ENCODE data around the gene CCL22.

CCL22 gene

DNA sequence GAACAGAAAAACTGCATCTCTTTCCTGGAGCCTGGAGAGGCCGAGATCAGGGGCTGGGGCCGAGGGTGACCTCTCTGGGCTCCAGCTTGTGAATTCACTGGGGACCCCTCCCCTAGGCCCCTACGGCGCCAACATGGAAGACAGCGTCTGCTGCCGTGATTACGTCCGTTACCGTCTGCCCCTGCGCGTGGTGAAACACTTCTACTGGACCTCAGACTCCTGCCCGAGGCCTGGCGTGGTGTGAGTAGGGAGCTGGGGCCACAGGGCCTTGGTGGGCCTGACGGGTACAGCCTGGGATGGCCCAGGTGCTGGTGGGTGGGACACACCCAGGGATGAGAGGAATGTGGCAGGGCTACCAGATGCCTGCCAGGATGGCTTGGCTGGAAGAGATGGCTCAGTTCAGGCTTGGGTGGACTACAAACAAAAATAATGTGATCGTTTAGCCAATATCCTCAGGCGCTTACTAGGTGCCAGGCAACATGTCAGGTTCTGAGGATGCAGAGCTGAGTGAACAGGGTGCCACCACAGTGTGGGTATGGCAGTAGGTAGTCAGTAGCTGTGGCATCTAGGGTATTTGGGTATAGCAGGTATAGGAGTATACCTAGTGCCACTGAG lies 1.8 kb downstream of the CCL22 start:
- Histone ChIP-seq H3K4me3 (ENCODE audit: low read length in 2 of 2) (no peak overlapping the region), H3K36me3 (ENCODE audit: control insufficient read depth in 2 of 2, insufficient read depth in 2 of 2, low read length in 2 of 2) (no peaks in the 10 kb centered on the region), H3K4me1 (ENCODE audit: control insufficient read depth in 2 of 2, insufficient read depth in 2 of 2, low read length in 2 of 2) (no peaks in the 10 kb centered on the region)

GRCh38 chr16:57361404-57361803 lies 2.8 kb downstream of the CCL22 start:
- Histone ChIP-seq H3K9ac (ENCODE audit: low read depth in 1 of 2, low read length in 2 of 2) (no peak overlapping the region), H3K4me3 (ENCODE audit: low read length in 2 of 2) (no peak overlapping the region), H3K27me3 (ENCODE audit: control insufficient read depth in 2 of 2, insufficient read depth in 2 of 2, low read length in 2 of 2) (no peaks in the 10 kb centered on the region), H3K4me1 (ENCODE audit: control insufficient read depth in 2 of 2, insufficient read depth in 2 of 2, low read length in 2 of 2) (no peaks in the 10 kb centered on the region), H3K9me3 (ENCODE audit: control insufficient read depth in 2 of 2, low read length in 2 of 2) (no peaks in the 10 kb centered on the region), H3K27ac (ENCODE audit: low read depth in 2 of 2, low read length in 2 of 2) (no peak overlapping the region), H3K36me3 (ENCODE audit: control insufficient read depth in 2 of 2, insufficient read depth in 2 of 2, low read length in 2 of 2) (no peaks in the 10 kb centered on the region)

More for the DNA sequence above, 1.8 kb downstream of the CCL22 start:
- Histone ChIP-seq H3K9ac (ENCODE audit: low read depth in 1 of 2, low read length in 2 of 2) (no peak overlapping the region), H3K27ac (ENCODE audit: low read depth in 2 of 2, low read length in 2 of 2) (no peak overlapping the region), H3K9me3 (ENCODE audit: control insufficient read depth in 2 of 2, low read length in 2 of 2) (no peaks in the 10 kb centered on the region), H3K27me3 (ENCODE audit: control insufficient read depth in 2 of 2, insufficient read depth in 2 of 2, low read length in 2 of 2) (peaks cover 0 to under 1% of the 10 kb centered on the region in 2 donors)

- H3K9me3 ChIP-seq (ENCODE audit: control insufficient read depth in 2 of 2, low read length in 2 of 2) = no peaks in the 10 kb centered on the region
- H3K4me1 ChIP-seq (ENCODE audit: control insufficient read depth in 2 of 2, insufficient read depth in 2 of 2, low read length in 2 of 2) = no peaks in the 10 kb centered on the region
- no peak overlapping the region for H3K9ac ChIP-seq (ENCODE audit: low read depth in 1 of 2, low read length in 2 of 2)
- H3K36me3 ChIP-seq (ENCODE audit: control insufficient read depth in 2 of 2, insufficient read depth in 2 of 2, low read length in 2 of 2) = no peaks in the 10 kb centered on the region
- no peak overlapping the region for H3K4me3 ChIP-seq (ENCODE audit: low read length in 2 of 2)
- H3K27ac ChIP-seq (ENCODE audit: low read depth in 2 of 2, low read length in 2 of 2) = no peak overlapping the region
- no peaks in the 10 kb centered on the region for H3K27me3 ChIP-seq (ENCODE audit: control insufficient read depth in 2 of 2, insufficient read depth in 2 of 2, low read length in 2 of 2)
Measured at GRCh38 chr16:57364143-57364542, 5.6 kb downstream of the CCL22 start.

DNA sequence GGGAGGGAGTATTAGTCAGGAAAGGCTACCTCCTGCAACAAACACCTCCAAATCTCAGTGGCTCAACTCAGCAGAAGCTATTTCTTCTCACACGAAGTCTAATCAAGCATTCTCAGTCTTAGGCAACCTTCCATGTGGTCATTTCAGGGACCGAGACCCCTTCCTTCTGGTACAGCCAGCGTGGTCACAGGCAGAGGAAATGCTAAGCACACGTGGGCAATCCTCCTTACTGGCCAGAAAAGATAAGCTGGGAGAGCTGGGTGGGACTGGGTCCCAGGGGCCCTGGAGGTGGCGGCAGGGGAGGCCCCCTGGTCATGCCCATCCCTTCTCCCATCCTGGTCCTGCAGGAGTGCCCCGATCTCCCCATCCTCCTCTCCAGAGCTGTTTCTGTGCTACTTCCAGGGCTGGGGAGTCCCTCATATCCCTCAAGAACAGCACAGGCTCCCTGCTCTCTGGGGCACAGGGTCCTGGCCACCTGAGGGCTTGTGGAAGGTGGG lies 8.0 kb downstream of the CCL22 start:
- Histone ChIP-seq H3K4me1 (ENCODE audit: control insufficient read depth in 2 of 2, insufficient read depth in 2 of 2, low read length in 2 of 2) (peaks cover 2% of the 10 kb centered on the region in 2 donors), H3K36me3 (ENCODE audit: control insufficient read depth in 2 of 2, insufficient read depth in 2 of 2, low read length in 2 of 2) (no peaks in the 10 kb centered on the region), H3K9me3 (ENCODE audit: control insufficient read depth in 2 of 2, low read length in 2 of 2) (no peaks in the 10 kb centered on the region), H3K27me3 (ENCODE audit: control insufficient read depth in 2 of 2, insufficient read depth in 2 of 2, low read length in 2 of 2) (no peaks in the 10 kb centered on the region), H3K9ac (ENCODE audit: low read depth in 1 of 2, low read length in 2 of 2) (no peak overlapping the region), H3K27ac (ENCODE audit: low read depth in 2 of 2, low read length in 2 of 2) (no peak overlapping the region), H3K4me3 (ENCODE audit: low read length in 2 of 2) (no peak overlapping the region)

DNA sequence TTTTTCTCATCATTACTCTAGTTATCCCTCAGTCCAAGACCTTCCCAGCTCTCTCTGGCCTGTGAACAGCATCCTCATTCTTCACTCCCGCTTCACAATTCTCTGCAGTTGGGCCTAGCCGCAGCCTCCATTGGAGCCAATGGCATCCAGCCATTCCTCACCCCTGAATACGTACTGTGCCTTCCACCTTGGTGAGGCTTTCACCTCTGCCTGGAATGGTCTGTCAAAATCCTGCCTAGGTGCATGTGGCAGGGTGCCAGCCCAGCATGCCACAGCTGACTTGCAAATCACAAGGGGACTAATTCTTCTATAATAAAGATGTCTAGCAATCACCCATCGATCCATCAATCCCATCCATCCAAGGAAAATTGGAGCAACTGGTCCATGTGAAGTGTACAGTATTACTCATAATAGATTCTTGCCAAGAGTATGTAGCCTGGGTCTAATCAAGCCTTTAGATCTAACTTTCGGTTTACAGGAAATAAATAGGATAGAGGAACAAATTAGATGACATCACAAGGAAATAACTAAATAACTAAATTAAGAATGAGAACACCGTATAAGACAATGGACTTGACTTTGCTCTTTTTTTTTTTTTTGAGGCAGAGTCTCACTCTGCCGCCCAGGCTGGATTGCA lies 8.7 kb downstream of the CCL22 start:
- Histone ChIP-seq H3K36me3 (ENCODE audit: control insufficient read depth in 2 of 2, insufficient read depth in 2 of 2, low read length in 2 of 2) (no peaks in the 10 kb centered on the region), H3K27ac (ENCODE audit: low read depth in 2 of 2, low read length in 2 of 2) (no peak overlapping the region), H3K4me3 (ENCODE audit: low read length in 2 of 2) (no peak overlapping the region), H3K9me3 (ENCODE audit: control insufficient read depth in 2 of 2, low read length in 2 of 2) (no peaks in the 10 kb centered on the region), H3K9ac (ENCODE audit: low read depth in 1 of 2, low read length in 2 of 2) (no peak overlapping the region), H3K27me3 (ENCODE audit: control insufficient read depth in 2 of 2, insufficient read depth in 2 of 2, low read length in 2 of 2) (no peaks in the 10 kb centered on the region), H3K4me1 (ENCODE audit: control insufficient read depth in 2 of 2, insufficient read depth in 2 of 2, low read length in 2 of 2) (peaks cover 6 to 7% of the 10 kb centered on the region in 2 donors)

DNA sequence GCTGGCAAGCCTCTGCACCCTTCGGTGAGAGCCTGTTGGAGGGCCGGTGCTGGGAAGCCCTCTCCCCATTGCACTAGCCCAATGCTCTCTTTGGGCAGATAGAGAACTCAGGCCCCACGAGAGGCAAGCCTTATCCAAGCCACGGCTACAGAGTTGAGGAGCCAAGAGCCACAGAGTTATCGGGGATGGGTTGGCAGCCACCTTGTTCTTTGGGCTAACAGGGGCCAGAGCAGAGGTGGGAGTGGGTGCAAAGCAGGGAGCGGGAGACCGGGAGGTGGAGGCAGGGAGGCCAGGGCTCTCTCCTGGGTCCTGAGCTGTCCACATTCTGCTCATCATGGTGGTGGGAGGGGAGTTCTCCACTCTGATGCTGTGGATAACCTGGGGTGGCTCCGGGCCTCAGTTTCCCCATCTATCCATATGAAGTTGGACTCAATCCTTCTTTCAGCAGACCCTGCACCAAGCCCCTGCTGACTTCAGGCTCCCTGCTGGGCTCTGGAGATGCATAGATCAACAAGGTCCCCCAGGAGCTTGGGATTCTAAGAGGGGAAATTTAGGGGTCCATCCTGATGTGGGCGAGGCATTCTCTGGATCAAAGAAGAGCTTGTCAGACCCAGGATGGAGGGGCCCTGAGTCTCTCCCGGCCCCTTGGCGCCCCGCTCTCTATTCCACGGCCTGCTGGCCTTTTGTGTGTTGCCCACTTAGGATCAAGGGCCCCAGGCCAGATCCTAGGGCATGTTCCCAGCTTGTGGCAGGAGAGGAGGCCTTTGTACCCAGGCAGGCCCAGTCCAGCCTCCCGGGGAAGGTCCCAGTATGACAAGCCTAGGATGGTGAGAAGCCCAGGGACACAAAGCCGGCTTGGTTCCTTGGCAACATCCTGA lies 13.2 kb downstream of the CCL22 start:
- H3K27ac ChIP-seq (ENCODE audit: low read depth in 2 of 2, low read length in 2 of 2) = peak overlapping the region; percentile 73 to 75
- H3K9ac ChIP-seq (ENCODE audit: low read depth in 1 of 2, low read length in 2 of 2) = peak overlapping the region in 1 of 2 donors; percentile 71
- H3K27me3 ChIP-seq (ENCODE audit: control insufficient read depth in 2 of 2, insufficient read depth in 2 of 2, low read length in 2 of 2) = no peaks in the 10 kb centered on the region
- H3K4me1 ChIP-seq (ENCODE audit: control insufficient read depth in 2 of 2, insufficient read depth in 2 of 2, low read length in 2 of 2) = peaks cover 12 to 18% of the 10 kb centered on the region in 2 donors
- no peaks in the 10 kb centered on the region for H3K36me3 ChIP-seq (ENCODE audit: control insufficient read depth in 2 of 2, insufficient read depth in 2 of 2, low read length in 2 of 2)
- no peaks in the 10 kb centered on the region for H3K9me3 ChIP-seq (ENCODE audit: control insufficient read depth in 2 of 2, low read length in 2 of 2)
- H3K4me3 ChIP-seq (ENCODE audit: low read length in 2 of 2) = peak overlapping the region; percentile 57 to 63

DNA sequence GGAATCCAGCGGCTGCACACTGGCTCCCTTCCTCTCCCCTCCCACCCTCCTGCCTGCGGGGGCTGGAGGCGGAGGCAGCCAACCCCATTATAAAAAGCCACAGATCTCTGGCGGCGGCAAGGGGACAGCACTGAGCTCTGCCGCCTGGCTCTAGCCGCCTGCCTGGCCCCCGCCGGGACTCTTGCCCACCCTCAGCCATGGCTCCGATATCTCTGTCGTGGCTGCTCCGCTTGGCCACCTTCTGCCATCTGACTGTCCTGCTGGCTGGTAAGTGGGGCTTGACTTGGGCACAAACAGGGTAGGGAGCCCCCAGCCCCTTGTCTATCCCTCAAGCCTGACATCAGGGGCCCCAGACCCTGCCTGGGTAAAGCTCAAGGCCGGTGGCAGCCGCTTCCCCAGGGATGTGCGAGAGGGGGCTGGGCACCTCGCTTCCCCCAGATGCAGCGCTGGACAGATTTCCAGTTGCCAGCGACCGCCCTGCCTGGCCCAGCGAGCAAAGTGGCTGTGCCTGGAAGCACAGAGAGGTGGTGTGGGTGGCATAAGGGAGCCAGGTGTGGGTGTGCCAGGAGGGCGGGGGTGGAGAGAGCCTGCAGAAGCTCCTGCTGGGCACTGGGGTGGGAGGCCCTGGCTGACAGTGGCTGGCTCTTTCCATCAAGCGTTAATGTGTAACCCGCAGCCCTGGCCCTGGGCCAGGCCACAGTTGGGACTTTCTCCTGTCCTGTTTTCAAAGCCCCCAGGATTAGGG lies 14.0 kb downstream of the CCL22 start, which contains the start of gene CX3CL1:
Gene CX3CL1 (plus strand): TSS at position 119 of the 745 bp plus-strand sequence. CDS start 79 bp downstream, at position 198.
- Histone ChIP-seq H3K27ac (ENCODE audit: low read depth in 2 of 2, low read length in 2 of 2) (peak within 1 kb of the TSS; percentile 73 to 75), H3K9ac (ENCODE audit: low read depth in 1 of 2, low read length in 2 of 2) (peak within 1 kb of the TSS; percentile 60 to 71), H3K27me3 (ENCODE audit: control insufficient read depth in 2 of 2, insufficient read depth in 2 of 2, low read length in 2 of 2) (no peaks in the 10 kb centered on the region), H3K4me3 (ENCODE audit: low read length in 2 of 2) (peak within 1 kb of the TSS; percentile 57 to 63), H3K4me1 (ENCODE audit: control insufficient read depth in 2 of 2, insufficient read depth in 2 of 2, low read length in 2 of 2) (peaks cover 12 to 18% of the 10 kb centered on the region in 2 donors), H3K36me3 (ENCODE audit: control insufficient read depth in 2 of 2, insufficient read depth in 2 of 2, low read length in 2 of 2) (no peaks in the 10 kb centered on the region), H3K9me3 (ENCODE audit: control insufficient read depth in 2 of 2, low read length in 2 of 2) (no peaks in the 10 kb centered on the region)

DNA sequence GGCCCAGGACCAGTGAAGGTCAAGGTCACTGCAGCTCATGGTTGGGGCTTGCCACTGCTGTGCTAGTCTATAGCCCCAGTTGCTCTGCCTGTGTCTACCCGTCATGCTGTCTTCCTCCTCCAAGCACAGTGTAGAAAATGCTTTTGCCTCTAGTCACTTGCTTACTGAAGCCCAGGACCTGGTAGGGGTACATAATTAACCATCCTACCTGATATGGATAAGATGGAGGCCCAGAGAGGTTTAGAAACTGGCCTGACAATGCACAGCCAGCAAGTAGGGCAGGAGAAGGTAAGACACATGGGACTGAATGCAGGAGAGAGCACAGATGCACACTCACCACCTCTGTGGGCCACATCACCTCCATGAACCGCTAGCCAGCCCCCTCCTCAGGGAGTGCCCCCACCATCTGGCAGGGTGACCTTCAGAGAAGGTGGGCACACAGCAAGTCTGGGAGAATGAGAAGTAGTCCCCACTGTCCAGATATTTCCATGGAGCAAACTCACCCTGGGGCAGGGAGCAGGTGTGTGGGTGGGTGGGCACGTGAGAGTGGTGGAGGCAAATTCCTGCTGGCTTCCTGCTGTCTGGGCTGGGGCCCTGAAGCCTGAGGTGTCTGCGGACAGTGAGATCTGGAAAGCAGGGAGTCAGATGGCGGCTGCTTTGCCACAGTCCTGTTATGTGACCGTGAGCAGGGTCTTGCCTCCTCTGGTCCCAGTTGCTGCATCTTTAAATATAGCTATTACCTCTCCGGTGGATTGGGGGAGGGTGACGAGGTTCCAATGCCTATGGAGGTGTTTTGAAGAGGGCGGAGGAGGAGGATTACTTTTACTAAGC lies 14.7 kb downstream of the CCL22 start:
- H3K4me1 ChIP-seq (ENCODE audit: control insufficient read depth in 2 of 2, insufficient read depth in 2 of 2, low read length in 2 of 2) = peaks cover 15 to 18% of the 10 kb centered on the region in 2 donors
- no peaks in the 10 kb centered on the region for H3K9me3 ChIP-seq (ENCODE audit: control insufficient read depth in 2 of 2, low read length in 2 of 2)
- peak overlapping the region in 1 of 2 donors; percentile 73 for H3K27ac ChIP-seq (ENCODE audit: low read depth in 2 of 2, low read length in 2 of 2)
- no peaks in the 10 kb centered on the region for H3K27me3 ChIP-seq (ENCODE audit: control insufficient read depth in 2 of 2, insufficient read depth in 2 of 2, low read length in 2 of 2)
- H3K4me3 ChIP-seq (ENCODE audit: low read length in 2 of 2) = peak overlapping the region; percentile 57 to 63
- H3K36me3 ChIP-seq (ENCODE audit: control insufficient read depth in 2 of 2, insufficient read depth in 2 of 2, low read length in 2 of 2) = no peaks in the 10 kb centered on the region
- peak overlapping the region in 1 of 2 donors; percentile 71 for H3K9ac ChIP-seq (ENCODE audit: low read depth in 1 of 2, low read length in 2 of 2)

GRCh38 chr16:57374067-57374534 lies 15.5 kb downstream of the CCL22 start:
- H3K27ac ChIP-seq (ENCODE audit: low read depth in 2 of 2, low read length in 2 of 2) = no peak overlapping the region
- H3K27me3 ChIP-seq (ENCODE audit: control insufficient read depth in 2 of 2, insufficient read depth in 2 of 2, low read length in 2 of 2) = no peaks in the 10 kb centered on the region
- H3K36me3 ChIP-seq (ENCODE audit: control insufficient read depth in 2 of 2, insufficient read depth in 2 of 2, low read length in 2 of 2) = no peaks in the 10 kb centered on the region
- H3K9ac ChIP-seq (ENCODE audit: low read depth in 1 of 2, low read length in 2 of 2) = peak overlapping the region in 1 of 2 donors; percentile 9
- H3K9me3 ChIP-seq (ENCODE audit: control insufficient read depth in 2 of 2, low read length in 2 of 2) = no peaks in the 10 kb centered on the region
- H3K4me3 ChIP-seq (ENCODE audit: low read length in 2 of 2) = peak overlapping the region; percentile 31 to 57
- H3K4me1 ChIP-seq (ENCODE audit: control insufficient read depth in 2 of 2, insufficient read depth in 2 of 2, low read length in 2 of 2) = peaks cover 15 to 18% of the 10 kb centered on the region in 2 donors
